H1 (cell line): ENCODE measurements around the gene MAPK11. TPM values are rescaled to one million over a fixed set of nuclear protein-coding genes. Genes with fewer than 3 reads are reported as not detected.

Experiments used
- CTCF ChIA-PET: fragments of 300-600 bp; sonication (Branson Sonifier 250); formaldehyde crosslinking; loops from one replicate; lab custom pipeline; 2021; ENCODE audit not compliant: partially characterized antibody; lab: Charles Lee
- POLR2A ChIA-PET: fragments of 300-600 bp; sonication (Branson Sonifier 250); formaldehyde crosslinking; loops from one replicate; lab custom pipeline; 2021; ENCODE audit warnings: inconsistent platforms; ENCODE audit not compliant: partially characterized antibody; lab: Charles Lee
- DNase-seq, 2 experiments: peaks; one replicate each; pipeline versions ENCODE4 v3.0.0 to v3.0.0-alpha.2; 2010 to 2022; ENCODE audit warnings: low spot score in 2 of 2, low read depth in 1 of 2, mixed read lengths in 1 of 2
- FAIRE-seq: peaks from 2 replicates; lab custom pipeline; 2011; peaks lifted over from hg19 to GRCh38; lab: Jason Lieb, UNC
- H2AFZ ChIP-seq: 2 replicates; pipeline ENCODE4 v1.8.1; 2012; ENCODE audit warnings: low read length, inconsistent platforms
- H2AK5ac ChIP-seq: 2 replicates; pipeline ENCODE4 v1.6.1; 2013; ENCODE audit warnings: low read depth, low read length
- H2BK120ac ChIP-seq: replicated peaks from 2 replicates; pipeline ENCODE3; 2013; ENCODE audit warnings: low read depth, low read length, inconsistent platforms
- H2BK12ac ChIP-seq: 2 replicates; pipeline ENCODE4 v1.6.1; 2013; ENCODE audit warnings: low read depth, low read length
- H2BK15ac ChIP-seq: 2 replicates; pipeline ENCODE4 v1.6.1; 2013; ENCODE audit warnings: low read length
- H2BK20ac ChIP-seq: 2 replicates; pipeline ENCODE4 v1.6.1; 2013; ENCODE audit warnings: low read length
- H2BK5ac ChIP-seq: 2 replicates; pipeline ENCODE4 v1.6.1; 2013; ENCODE audit warnings: low read depth, low read length
- H3K14ac ChIP-seq: 2 replicates; pipeline ENCODE4 v1.6.1; 2013; ENCODE audit warnings: inconsistent platforms; ENCODE audit not compliant: insufficient read length
- H3K18ac ChIP-seq: 2 replicates; pipeline ENCODE4 v1.6.1; 2013; ENCODE audit warnings: low read length; ENCODE audit errors: extremely low read depth
- H3K23ac ChIP-seq: 2 replicates; pipeline ENCODE4 v1.6.1; 2013; ENCODE audit warnings: inconsistent platforms; ENCODE audit not compliant: insufficient read length
- H3K23me2 ChIP-seq: 2 replicates; pipeline ENCODE4 v1.6.1; 2013; ENCODE audit warnings: low read depth, low read length
- H3K27ac ChIP-seq: 2 replicates; pipeline ENCODE4 v1.6.1; 2011; ENCODE audit warnings: low read depth, low read length, inconsistent platforms
- H3K27me3 ChIP-seq, 4 experiments: replicated peaks in 1 of 4; 1 replicate in 1 of 4; 2 replicates in 3 of 4; pipeline versions ENCODE4 v1.6.1 to v1.8.1; 2011 to 2013; ENCODE audit warnings: low read length in 3 of 4, mild to moderate bottlenecking in 3 of 4, inconsistent platforms in 2 of 4, mixed read lengths in 2 of 4, moderate library complexity in 1 of 4; ENCODE audit not compliant: control insufficient read depth in 3 of 4, insufficient read depth in 3 of 4; ENCODE audit errors: extremely low read depth in 1 of 4
- H3K36me3 ChIP-seq, 4 experiments: 2 replicates each; pipeline versions ENCODE4 v1.6.1 to v1.8.1; 2011 to 2013; ENCODE audit warnings: mild to moderate bottlenecking in 4 of 4, low read length in 3 of 4, moderate library complexity in 2 of 4, control low read depth in 1 of 4, inconsistent platforms in 1 of 4; ENCODE audit not compliant: insufficient read depth in 4 of 4, control insufficient read depth in 2 of 4
- H3K4ac ChIP-seq: replicated peaks from 2 replicates; pipeline ENCODE3; 2013; ENCODE audit warnings: low read length, low read depth, mixed read lengths, inconsistent platforms; ENCODE audit not compliant: insufficient read length
- H3K4me1 ChIP-seq, 4 experiments: replicated peaks in 1 of 4; 1 replicate in 1 of 4; 2 replicates in 3 of 4; pipeline versions ENCODE4 v1.6.1 to v1.8.1; 2011 to 2013; ENCODE audit warnings: low read length in 3 of 4, inconsistent platforms in 2 of 4, mixed read lengths in 1 of 4; ENCODE audit not compliant: insufficient read depth in 4 of 4, control insufficient read depth in 3 of 4
- H3K4me2 ChIP-seq, 2 experiments: 2 replicates each; pipeline versions ENCODE4 v1.6.1 to v1.8.1; 2011 to 2013; ENCODE audit warnings: low read depth in 2 of 2, low read length in 2 of 2, control low read depth in 1 of 2, inconsistent platforms in 1 of 2, mild to moderate bottlenecking in 1 of 2; ENCODE audit not compliant: insufficient read depth in 1 of 2
- H3K4me3 ChIP-seq, 4 experiments: fragments of 200-600, 300-600 bp in 1 of 4; sonication (generic), shearing (Covaris generic), sonication (Bioruptor Twin) in 1 of 4; 2 replicates each; pipeline versions ENCODE4 v1.5.1 to v1.8.1; 2011 to 2016; ENCODE audit warnings: low read length in 4 of 4, low read depth in 3 of 4, control low read depth in 2 of 4, inconsistent platforms in 2 of 4, mild to moderate bottlenecking in 2 of 4, mixed read lengths in 1 of 4, moderate library complexity in 1 of 4; ENCODE audit not compliant: insufficient read depth in 2 of 4; ENCODE audit errors: extremely low read depth in 1 of 4
- H3K56ac ChIP-seq: replicated peaks from 2 replicates; pipeline ENCODE3; 2013; ENCODE audit warnings: low read depth, mild to moderate bottlenecking, mixed read lengths, low read length, inconsistent platforms; ENCODE audit not compliant: insufficient read length
- H3K79me1 ChIP-seq: 2 replicates; pipeline ENCODE4 v1.6.1; 2013; ENCODE audit warnings: low read depth, low read length, control low read depth
- H3K79me2 ChIP-seq, 2 experiments: 2 replicates each; pipeline versions ENCODE4 v1.6.1 to v1.8.1; 2012 to 2013; ENCODE audit warnings: low read length in 2 of 2, mild to moderate bottlenecking in 2 of 2, inconsistent platforms in 1 of 2; ENCODE audit not compliant: insufficient read depth in 2 of 2, control insufficient read depth in 1 of 2
- H3K9ac ChIP-seq, 4 experiments: replicated peaks in 1 of 4; 1 replicate in 1 of 4; 2 replicates in 3 of 4; pipeline versions ENCODE4 v1.6.1 to v1.8.1; 2011 to 2013; ENCODE audit warnings: low read depth in 3 of 4, low read length in 3 of 4, control low read depth in 2 of 4, mild to moderate bottlenecking in 2 of 4, moderate library complexity in 2 of 4, inconsistent platforms in 1 of 4; ENCODE audit errors: extremely low read depth in 1 of 4
- H3K9me3 ChIP-seq, 2 experiments: 2 replicates each; pipeline versions ENCODE4 v1.6.1 to v1.8.1; 2012 to 2013; ENCODE audit warnings: mild to moderate bottlenecking in 2 of 2, moderate library complexity in 2 of 2, control low read depth in 1 of 2, inconsistent platforms in 1 of 2, low read depth in 1 of 2, low read length in 1 of 2, mixed read lengths in 1 of 2; ENCODE audit not compliant: insufficient read depth in 2 of 2
- H4K20me1 ChIP-seq, 2 experiments: replicated peaks in 1 of 2; 2 replicates each; pipeline versions ENCODE3 to v1.8.1; 2011 to 2013; ENCODE audit warnings: inconsistent platforms in 2 of 2, low read length in 2 of 2, mild to moderate bottlenecking in 1 of 2; ENCODE audit not compliant: insufficient read depth in 2 of 2, control insufficient read depth in 1 of 2
- H4K5ac ChIP-seq: 2 replicates; pipeline ENCODE4 v1.6.1; 2013; ENCODE audit warnings: low read length, low read depth, mixed read lengths, inconsistent platforms; ENCODE audit not compliant: insufficient read length
- H4K8ac ChIP-seq: 2 replicates; pipeline ENCODE4 v1.8.0; 2013; ENCODE audit warnings: mild to moderate bottlenecking, moderate library complexity, low read length, inconsistent platforms; ENCODE audit not compliant: insufficient read depth; ENCODE audit errors: extremely low read depth
- H4K91ac ChIP-seq: replicated peaks from 2 replicates; pipeline ENCODE3; 2013; ENCODE audit warnings: low read length, mixed read lengths, inconsistent platforms; ENCODE audit not compliant: insufficient read length
- ATF3 ChIP-seq: IDR thresholded peaks from 2 replicates; pipeline ENCODE4 v1.6.1; 2011; ENCODE audit warnings: low read depth, mild to moderate bottlenecking, low read length; ENCODE audit not compliant: insufficient read depth
- CBX8 ChIP-seq: fragments of 300-800, 300-1000 bp; sonication (generic); IDR thresholded peaks from 2 replicates; pipeline ENCODE4 v1.7.1; 2016; ENCODE audit warnings: low read depth, low read length, borderline replicate concordance
- JUN ChIP-seq: IDR thresholded peaks from 2 replicates; pipeline ENCODE4 v1.6.1; 2011; ENCODE audit warnings: low read depth, mild to moderate bottlenecking, improper control_type of control experiment, low read length
- KDM5A ChIP-seq: fragments of 200-600 bp; IDR thresholded peaks from 2 replicates; pipeline ENCODE4 v1.7.1; 2012; ENCODE audit warnings: mild to moderate bottlenecking, low read length, inconsistent platforms, mixed read lengths
- RBBP5 ChIP-seq: IDR thresholded peaks from 2 replicates; pipeline ENCODE4 v1.7.1; 2012; ENCODE audit warnings: low read depth, mild to moderate bottlenecking, inconsistent platforms, low read length, moderate library complexity, borderline replicate concordance
- SAP30 ChIP-seq: fragments of 300-600 bp; sonication (generic); IDR thresholded peaks from 2 replicates; pipeline ENCODE4 v1.7.1; 2012; ENCODE audit warnings: low read length, moderate library complexity, mild to moderate bottlenecking, inconsistent platforms; ENCODE audit not compliant: insufficient read depth, insufficient replicate concordance
- SIRT6 ChIP-seq: IDR thresholded peaks from one replicate; pipeline ENCODE4 v1.7.1; 2012; ENCODE audit warnings: low read length, inconsistent platforms
- SP1 ChIP-seq: IDR thresholded peaks from 2 replicates; pipeline ENCODE4 v1.6.1; 2011; ENCODE audit warnings: low read depth, low read length
- WGBS, 2 experiments: shearing (Covaris generic) in 1 of 2; methylation state at CpG; one replicate each; pipeline versions ENCODE4 v1.1.6 to v1.1.7; 2013 to 2015; ENCODE audit warnings: low lambda C conversion rate in 2 of 2, mixed read lengths in 2 of 2, inconsistent platforms in 1 of 2, low coverage in 1 of 2, missing lambda C conversion rate in 1 of 2; ENCODE audit not compliant: insufficient replicate concordance in 2 of 2, insufficient coverage in 1 of 2, insufficient read length in 1 of 2; ENCODE audit errors: extremely low coverage in 1 of 2, missing lambda C conversion rate in 1 of 2; 5-methylcytosine and 5-hydroxymethylcytosine counted together
- polyA plus RNA-seq, 7 experiments: library from polyadenylated mRNA; depleted of rRNA in 3 of 7; stranded (reverse) in 5 of 7; unstranded in 2 of 7; fragments of >200 nt in 5 of 7; fragments of 200-250 nt in 2 of 7; gene quantifications; 1 replicate in 5 of 7; 2 replicates in 1 of 7; 4 replicates in 1 of 7; pipeline versions ENCODE4 v1.2.1 to v1.2.3, GENCODE V29; 2011 to 2013; ENCODE audit warnings: missing spikeins in 2 of 7, mixed read lengths in 2 of 7
- total RNA-seq: library from RNA; stranded (reverse); fragmentation: NEBNext Ultra II Directional; extraction: Animal tissue kit (Norgen Biotek cat#: 25700); gene quantifications from 2 replicates; pipeline ENCODE4 v1.2.1, GENCODE V29; 2021

MAPK11 gene
- total and polyA plus RNA-seq, 2 of the 8 experiments (the other 6 are each of a cell fraction or from before 2014, with no cell fraction given), result 0.70 to 1.5 TPM

- no peak overlapping the region for H2BK5ac ChIP-seq
- no peak overlapping the region for H2BK12ac ChIP-seq
- no peak overlapping the region for H4K91ac ChIP-seq
- peak overlapping the region; percentile 87 to 92 for H3K4me2 ChIP-seq
- peaks cover 4 to 33% of the 10 kb centered on the region in 2 experiments; a peak in 3 of 4 replicates for H3K79me2 ChIP-seq
- FAIRE-seq, result no peak
- H3K4me3 ChIP-seq, result peak overlapping the region; percentile 87 to 96 (median 90)
- H3K4ac ChIP-seq, result no peak overlapping the region
- no peak overlapping the region for H3K18ac ChIP-seq
- H2AFZ ChIP-seq, result no peak overlapping the region
- CTCF ChIA-PET, result interaction anchor here (0.6 to 8.7 kb wide), 6 partner anchors 19 to 1452 kb away, joined by 3 to 77 read pairs (median 4); no protein-coding TSS in a partner anchor
- H2BK120ac ChIP-seq, result no peak overlapping the region
- H3K56ac ChIP-seq, result no peak overlapping the region
- H4K20me1 ChIP-seq, result peaks cover 4 to 27% of the 10 kb centered on the region in 2 experiments
- peaks cover 11% of the 10 kb centered on the region for H3K23me2 ChIP-seq
- no peaks in the 10 kb centered on the region for H3K9me3 ChIP-seq
- no peak overlapping the region for H4K5ac ChIP-seq
- H3K4me1 ChIP-seq, result peaks cover 0 to 20% (median 14%) of the 10 kb centered on the region in 4 experiments; a peak in 6 of 7 replicates
- peaks cover 12% of the 10 kb centered on the region for H3K79me1 ChIP-seq
- POLR2A ChIA-PET, result interaction anchor here (0.6 to 1.6 kb wide), 10 partner anchors 8 to 206 kb away, joined by 3 to 5 read pairs (median 3); partner anchors contain the start of gene SELENOO
- TF ChIP-seq JUN, result no peak
- TF ChIP-seq SAP30, result no peak
- no peak for TF ChIP-seq SP1
- no peak for TF ChIP-seq SIRT6
- no peak for TF ChIP-seq CBX8
- TF ChIP-seq ATF3, result no peak
- no peak for TF ChIP-seq KDM5A
- TF ChIP-seq RBBP5, result no peak
- 71% methylated on average over 24 of the region's 27 CpGs; no CpG with 5 or more reads in 1 of the 2 experiments for WGBS, 2 experiments
- no peak overlapping the region for H3K23ac ChIP-seq
- DNase-seq, result no peak
- no peaks in the 10 kb centered on the region for H3K36me3 ChIP-seq
- H2BK15ac ChIP-seq, result no peak overlapping the region
- no peak overlapping the region for H2BK20ac ChIP-seq
- no peak overlapping the region; the same call in 1 of the 2 replicates for H4K8ac ChIP-seq
- no peak overlapping the region for H2AK5ac ChIP-seq
- peak overlapping the region in 2 of 4 experiments; percentile 35 to 79; a peak in 4 of 7 replicates for H3K9ac ChIP-seq
- no peak overlapping the region for H3K27ac ChIP-seq
- no peak overlapping the region for H3K14ac ChIP-seq
- H3K27me3 ChIP-seq, result no peaks in the 10 kb centered on the region
Observed at GRCh38 chr22:50243685-50244419, 26.3 kb downstream of the MAPK11 start.
